Measurements from ENCODE around the gene CCNQ.

Gene CCNQ

DNA sequence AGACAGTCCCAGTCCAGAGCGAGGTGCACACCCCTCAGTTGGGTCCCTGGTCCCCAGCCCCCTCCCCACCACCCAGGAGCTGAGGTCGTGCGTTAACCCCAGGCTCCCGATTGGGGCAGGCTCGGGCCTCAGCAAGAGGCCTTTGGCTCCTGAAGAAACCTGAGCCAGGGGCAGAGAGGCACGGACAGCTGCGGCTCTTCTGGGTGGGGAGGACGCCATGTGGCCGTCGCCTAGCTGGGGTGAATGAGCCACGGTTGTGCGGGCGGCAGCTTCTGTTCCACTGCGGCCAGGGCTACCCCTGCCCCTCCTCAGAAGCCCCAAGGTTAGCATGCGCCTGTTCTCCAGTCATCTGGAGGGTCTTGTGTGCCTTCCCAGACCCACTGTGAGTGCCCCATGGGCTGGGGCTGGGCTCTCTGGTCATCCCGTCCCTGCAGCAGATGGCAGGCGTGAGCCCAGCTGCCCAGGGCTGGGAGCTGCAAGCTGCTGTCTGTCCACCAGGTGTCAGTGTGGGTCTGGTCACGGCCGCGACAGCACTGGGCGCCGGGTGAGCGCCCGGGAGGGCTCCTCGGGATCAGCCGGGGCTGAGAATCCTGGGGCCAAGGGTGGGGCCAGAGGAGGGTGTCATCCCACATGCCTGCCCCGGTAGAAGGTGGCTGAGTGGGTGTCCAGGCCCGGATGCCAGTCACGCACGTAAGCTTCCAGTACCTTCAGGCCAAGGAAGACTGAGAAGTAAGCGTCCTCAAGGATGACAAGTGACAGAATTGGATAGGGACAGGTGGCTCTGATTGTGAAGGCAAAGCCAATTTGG, 59.6 kb downstream of the CCNQ start:
- peak; percentile 82 for DNase-seq (ENCODE audit: low spot score)

DNA sequence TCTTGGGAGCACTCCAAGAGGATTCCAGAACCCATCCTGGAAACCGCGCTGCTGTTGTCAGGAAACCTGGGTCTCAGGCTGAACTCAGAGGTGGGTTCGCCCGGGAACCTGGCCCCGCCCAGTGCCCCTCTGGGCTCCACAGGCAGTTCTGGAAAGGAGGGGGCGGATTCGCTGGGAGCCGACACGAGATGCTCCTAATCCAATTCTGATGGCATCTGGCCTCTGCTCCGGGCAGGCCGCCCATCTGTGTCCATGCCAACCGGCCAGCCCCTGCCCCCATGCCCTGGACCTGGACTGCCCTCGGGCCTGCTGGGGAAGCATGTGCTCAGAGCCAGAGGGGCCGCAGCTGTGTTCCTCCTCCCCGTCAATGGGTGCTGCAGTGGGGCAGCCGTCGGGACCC, 60.5 kb downstream of the CCNQ start:
- no peak for DNase-seq (ENCODE audit: low spot score)

Data from D341Med (cell line).